NCI-H2227 (cell line): ENCODE measurements around the gene ADAT3.
"Not testable (repeated sequence)": the region's sequence is repeated elsewhere in the genome, so short reads cannot be mapped to it uniquely, and the experiment has no call there.

Experiments
- DNase-seq: peaks from one replicate; lab custom pipeline; 2025; ENCODE audit not compliant: unreplicated experiment; lab: John Stamatoyannopoulos, UW

ADAT3 gene

DNA sequence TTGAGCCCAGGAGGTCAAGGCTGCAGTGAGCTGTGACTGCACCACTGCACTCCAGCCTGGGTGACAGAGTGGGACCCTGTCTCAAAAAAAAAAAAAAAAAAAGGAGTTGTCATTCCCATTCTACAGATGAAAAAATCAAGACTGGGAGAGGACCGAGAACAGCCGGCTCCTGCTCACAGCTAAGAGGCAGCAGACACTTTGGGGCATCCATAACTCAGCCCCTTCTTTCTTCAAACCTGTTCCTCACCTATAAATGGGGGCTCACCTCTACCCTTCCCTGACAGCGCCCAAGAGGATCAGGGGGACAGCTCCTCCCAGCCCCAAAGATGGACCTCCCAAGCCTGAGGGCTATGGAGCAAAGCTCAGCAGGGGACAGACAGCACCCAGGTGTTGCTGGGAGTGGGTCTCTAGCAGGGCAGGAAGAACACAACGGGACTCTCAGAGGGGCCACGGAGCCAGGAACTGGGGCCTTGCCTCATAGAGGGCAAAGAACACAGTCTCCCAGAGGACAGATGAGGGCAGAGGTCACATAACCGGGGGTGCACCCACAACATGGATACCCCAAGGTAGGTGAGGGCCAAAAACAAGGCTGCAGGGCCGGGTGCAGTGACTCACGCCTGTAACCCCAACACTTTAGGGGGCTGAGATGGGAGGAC, 38.4 kb upstream of the ADAT3 start:
- DNase-seq = no peak

DNA sequence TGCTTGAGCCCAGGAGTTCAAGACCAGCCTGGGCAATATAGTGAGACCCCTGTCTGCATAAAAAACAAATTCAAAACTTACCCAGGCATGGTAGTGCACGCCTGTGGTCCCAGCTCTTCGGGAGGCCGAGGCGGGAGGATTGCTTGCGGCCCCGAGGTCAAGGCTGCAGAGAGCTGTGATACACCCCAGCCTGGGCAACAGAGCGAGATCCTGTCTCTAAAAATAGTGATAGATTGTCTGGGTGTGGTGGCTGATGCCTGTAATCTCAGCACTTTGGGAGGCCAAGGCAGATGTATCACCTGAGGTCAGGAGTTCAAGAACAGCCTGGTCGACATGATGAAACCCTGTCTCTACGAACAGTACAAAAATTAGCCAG, 37.9 kb upstream of the ADAT3 start:
- DNase-seq = no peak

DNA sequence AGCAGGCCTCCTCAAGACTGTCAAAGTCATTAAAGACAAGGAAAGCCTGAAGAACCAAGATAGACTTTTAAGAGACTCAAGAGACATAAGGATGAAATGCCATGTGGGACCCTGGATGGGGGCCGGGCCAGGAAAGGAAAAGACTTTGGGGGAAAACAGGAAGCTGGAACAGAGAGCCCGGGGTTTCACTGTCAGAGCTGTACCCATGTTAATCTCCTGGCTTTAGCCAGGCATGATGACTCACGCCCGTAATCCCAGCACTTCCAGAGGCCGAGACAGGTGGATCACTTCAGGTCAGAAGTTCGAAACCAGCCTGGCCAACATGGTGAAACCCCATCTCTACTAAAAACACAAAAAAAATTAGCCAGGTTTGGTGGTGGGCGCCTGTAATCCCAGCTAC, 36.2 kb upstream of the ADAT3 start:
- no peak for DNase-seq

DNA sequence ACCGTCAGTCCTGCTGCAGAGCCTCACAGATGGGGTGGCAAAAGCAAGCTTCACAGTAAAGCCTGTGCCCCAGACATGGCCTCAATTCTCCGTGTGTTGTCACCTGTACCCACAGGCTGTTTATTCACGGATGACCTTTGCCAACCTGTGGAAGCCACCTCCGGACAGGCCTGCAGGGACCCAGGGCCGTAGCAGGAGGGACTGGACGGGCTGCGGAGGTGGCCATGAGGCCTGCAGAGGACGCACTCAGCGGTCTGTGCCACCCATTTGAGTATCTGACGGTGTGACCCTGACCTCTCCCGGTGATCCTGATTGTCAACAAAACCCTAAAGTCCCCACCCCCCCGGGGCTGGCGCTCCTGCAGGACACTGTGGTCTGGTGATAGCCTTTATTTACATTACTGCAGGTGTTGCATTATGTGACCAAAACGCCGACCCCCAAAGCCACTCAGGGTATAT, 34.0 kb upstream of the ADAT3 start:
- DNase-seq = no peak

DNA sequence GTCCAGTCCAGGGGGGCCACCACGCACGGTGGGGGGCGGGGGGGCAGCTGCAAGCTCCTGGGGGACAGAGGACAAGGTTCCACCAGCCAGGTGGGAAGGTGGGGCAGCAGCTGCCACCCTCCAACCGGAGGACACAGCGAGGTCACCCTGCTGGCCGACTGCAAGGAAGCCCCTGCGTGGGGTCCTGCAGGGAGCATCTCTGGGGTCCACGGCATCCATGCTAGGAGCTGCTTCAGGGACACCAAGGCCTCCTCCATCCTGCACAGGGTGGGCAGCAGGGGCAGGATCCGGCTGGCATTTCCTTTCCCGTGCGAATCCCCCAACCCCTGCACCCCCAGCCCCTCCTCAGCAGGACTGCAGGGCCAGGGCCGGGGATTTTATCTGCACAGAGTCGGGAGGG, 33.6 kb upstream of the ADAT3 start:
- no peak for DNase-seq

DNA sequence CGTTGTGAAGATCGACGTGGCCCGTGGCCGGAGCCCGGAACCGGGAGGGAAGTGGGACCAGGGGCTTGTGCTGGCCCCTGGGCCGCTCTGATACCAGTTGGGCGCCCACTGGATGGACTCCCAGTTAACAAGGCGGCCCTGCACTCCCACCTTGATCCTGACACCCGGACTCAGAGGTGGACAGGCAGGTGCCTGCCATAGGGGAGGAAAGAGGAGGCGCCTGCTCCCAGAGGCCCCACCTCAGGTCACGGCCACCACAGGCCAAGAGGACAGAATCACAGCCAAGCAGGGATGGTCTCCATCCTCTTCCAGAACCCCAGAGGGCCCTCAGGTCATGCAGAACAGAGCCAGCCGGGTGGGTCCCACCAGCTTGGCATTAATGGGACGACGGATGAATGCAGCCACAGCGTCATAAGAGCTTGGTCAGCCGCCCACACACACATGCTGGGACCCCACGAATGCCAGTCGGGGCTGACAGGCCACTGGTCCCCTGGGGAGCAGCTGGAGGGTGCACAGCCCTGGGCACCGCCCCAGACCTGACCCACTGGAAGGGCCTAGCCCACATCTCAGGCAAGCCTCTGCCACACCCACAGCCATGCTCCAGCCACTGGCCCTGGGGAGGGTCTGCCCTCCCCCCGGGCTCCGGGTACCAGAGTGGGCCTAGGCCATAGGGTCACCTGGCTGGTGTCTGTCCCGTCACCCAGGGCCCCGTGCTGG, 32.2 kb upstream of the ADAT3 start:
- no peak for DNase-seq

DNA sequence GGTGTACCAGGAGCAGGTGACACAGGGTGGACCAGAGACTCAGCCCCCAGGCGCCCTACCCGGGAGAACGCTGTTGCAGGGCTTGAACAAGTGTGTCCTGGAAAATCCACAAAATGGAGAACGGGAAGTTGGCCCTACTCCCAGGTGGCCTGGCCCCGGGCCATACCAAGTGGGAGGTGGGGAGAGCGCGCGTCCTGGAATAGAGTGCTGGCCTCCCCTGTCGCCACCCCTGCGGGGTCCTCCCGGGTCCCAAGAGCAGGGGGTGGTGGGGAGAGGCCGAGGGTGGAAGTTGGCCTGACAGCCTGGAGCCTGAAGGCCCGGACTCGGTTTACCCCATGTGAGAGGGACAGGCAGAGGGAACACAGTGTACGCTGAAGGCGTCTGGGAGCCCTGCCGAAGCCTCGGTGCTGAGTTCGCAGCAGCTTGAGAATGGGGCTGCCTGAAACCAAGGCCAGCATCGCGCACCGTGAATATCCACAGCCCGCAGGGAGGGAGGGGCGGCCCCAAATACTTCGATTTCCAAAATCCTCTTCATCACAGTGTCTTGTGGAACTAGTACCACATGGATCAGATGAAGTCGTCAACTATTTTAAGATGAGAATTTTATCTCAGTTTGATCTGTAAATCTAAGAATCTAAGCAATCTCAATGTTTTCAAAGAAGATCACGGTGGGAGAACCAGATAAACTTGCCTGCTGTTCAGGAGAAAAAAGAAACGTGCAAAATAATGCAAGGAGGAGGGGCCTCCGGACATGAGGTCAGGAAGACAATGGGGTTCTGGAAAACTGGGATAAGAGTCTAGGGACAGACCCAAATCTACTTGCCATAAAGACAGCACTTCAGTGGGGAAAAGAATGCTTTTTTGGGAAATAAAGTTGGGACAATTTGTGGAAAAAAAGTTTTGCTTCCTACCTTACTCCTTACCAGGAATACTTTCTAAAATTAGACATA, 31.4 kb upstream of the ADAT3 start:
- DNase-seq = no peak

DNA sequence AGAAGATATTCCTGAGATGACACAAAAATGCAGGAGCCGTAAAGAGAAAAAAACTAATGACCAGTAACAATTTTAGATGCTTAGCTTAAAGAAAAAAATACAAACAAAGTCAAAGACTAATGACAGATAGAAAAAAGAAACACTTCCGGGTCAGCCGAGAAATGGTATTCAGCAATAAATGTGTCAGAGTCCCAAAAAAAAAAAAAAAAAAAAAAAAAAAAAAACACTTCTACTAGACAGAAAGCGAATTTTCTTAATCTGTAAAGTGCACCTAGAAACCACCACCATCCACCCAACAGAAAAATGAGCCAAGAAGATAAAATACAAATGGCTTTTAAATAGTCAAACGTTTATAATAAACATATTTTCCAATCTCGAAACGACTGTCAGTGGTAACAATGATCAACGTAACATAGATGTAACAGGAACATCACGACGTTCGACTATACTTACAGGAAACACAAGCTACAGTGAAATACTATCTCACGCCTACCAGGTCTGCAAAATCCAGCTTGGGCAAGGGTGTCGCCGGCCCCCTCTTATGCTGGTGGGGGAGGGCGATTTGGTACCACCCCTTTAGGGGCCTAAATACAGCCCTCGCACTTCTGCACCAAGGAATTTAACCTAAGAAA, 30.5 kb upstream of the ADAT3 start:
- no peak for DNase-seq

DNA sequence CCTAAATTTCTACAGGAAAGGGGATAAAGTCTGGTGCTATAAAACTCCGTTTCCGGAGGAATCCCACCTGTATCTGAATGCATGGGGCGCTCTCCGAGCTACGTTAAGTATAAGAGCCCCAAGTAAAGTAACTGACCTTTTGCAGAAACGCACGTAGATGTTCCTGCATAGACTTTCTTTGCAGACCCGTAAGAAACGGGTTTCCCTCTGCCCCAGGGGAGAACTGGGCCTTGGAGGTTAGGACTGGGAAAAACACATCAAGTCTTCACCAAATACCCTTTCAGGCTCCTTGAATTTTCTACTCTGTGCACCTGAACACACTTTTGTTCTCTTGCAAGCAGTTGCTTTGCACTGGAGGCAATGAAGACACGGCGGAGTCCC, 29.9 kb upstream of the ADAT3 start:
- not testable (repeated sequence) for DNase-seq

DNA sequence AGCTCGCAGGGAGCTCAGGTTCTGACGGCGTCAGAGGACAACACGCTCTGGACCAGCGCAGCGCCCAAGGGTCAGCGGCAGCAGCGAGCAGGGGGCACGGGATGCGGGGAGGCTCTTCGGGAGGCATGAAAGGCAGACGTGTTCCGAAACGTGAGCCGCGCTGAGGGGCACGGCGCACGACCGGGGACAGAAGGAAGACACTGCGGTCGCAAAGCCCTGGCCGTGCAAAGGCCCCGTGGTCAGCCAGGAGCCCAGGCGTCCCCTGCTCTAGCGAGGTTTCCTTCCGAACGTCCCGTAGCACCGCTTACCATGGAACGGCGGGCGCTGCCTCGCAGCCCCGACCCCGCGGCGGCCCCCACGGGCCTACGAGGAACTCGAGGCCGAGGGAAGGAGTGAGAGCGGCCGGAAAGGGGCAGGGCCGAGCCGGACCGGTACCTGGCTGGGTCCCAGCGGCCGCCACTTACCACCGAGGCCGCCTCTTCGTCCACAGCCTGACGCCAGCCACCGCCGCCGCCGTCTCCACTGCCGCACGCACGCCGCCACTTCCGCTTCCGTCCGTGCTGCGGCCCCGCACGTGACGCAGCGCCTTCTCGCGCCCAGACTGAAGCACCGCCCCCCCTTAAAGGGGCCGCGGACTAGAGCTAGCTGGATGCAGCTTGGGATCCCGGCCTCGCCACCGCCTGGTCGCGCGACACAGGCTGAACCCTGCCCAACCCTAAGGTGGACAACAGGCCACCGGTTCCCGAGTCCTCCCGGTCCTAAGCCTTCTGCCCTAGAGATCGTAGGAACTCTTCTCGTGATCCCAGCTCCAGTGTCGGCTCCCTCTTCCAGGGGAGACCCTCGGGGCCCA, 29.3 kb upstream of the ADAT3 start:
- peak; percentile 91 for DNase-seq

DNA sequence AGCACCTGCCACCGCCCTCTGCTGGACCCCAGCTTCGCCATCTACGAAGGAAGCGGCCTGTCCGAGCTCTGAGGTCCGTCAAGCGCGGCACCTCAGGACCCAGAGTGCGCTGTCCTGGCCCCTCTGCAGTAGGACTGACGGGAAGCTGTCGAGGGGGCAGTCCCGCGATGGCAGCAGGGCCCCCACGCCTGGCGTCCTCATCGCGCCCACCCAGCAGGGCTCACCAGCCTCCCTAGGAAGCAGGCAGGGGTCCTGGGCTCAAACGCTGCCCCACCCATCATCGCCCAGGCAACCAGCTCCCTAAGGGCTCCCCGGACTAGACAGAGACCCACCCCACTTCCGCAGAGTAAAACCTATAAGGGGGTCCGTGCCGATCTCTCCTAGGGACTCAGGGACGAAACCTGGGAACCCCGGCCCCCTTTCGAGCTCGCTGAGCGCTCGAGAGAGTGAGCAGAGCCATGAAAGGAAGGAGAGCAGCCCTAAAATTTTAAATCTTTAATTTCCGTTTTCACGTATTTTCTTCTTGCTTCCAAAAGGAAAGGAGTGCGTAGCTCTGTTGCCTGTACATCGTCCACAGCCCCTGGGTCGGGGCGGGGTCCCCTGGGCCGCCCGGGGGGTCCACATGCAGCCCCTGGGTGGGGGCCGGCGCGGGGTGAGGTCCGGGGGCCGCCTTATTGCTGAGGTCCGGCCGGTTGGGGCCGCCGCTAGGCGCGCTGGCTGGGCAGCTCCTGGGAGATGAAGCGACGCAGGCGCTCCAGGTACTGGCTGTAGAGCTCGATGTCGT, 28.5 kb upstream of the ADAT3 start:
- DNase-seq = not testable (repeated sequence)

DNA sequence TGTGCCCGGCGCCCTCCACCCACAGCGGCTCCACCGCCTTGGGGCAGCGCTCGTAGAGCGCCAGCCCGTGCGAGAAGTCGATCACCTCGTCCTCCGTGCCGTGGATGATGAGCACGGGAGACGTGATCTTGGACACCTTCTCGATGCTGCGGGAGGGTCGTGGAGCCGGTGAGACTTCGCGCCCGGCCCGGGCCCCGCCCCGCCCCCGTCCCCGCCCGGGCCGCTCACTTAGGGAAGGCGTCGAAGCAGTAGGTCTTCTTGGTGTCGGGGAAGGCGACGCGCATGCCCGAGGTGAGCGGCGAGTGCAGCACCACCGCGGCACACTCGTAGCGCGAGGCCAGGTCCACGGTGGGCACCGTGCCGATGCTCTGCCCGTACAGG, 27.9 kb upstream of the ADAT3 start:
- DNase-seq = not testable (repeated sequence)

DNA sequence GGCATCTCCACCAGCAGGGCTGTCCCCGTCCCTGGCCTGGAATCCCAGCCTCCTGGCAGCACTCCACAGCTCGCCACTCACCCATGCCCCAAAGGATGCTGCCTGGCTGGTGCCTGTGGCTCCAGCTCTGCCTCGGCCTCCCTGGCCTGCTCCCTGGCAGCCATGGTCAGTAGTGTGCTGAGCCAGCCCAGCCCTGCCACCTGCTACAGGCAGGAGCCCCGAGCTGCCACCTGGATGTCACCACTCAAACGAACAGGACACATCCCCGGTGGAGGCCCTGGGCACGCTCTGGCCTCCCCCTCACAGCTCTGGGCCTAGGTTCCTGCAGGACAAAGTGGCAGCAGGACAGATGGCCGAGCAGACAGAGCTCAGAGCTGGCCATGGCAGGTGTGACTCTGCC, 26.6 kb upstream of the ADAT3 start:
- DNase-seq = not testable (repeated sequence)

DNA sequence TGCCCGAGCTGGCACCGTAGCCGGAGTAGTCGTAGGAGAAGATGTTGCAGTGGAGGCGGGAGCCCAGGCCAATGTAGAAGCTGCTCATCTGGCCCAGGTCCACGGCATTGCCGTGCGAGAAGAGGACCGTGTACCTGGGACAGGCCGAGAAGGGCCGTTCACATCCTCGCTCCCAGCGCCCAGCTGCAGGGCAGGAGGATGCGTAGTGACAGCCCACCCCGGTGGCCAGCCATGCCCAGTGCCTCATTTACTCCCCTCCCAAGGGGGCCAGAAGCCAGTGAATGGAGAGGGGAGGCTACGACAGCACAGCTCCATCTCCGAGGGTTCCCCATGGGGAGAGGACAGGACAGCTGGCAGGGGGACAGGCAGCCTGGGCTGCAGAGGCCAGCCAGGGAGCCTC, 25.2 kb upstream of the ADAT3 start:
- not testable (repeated sequence) for DNase-seq

DNA sequence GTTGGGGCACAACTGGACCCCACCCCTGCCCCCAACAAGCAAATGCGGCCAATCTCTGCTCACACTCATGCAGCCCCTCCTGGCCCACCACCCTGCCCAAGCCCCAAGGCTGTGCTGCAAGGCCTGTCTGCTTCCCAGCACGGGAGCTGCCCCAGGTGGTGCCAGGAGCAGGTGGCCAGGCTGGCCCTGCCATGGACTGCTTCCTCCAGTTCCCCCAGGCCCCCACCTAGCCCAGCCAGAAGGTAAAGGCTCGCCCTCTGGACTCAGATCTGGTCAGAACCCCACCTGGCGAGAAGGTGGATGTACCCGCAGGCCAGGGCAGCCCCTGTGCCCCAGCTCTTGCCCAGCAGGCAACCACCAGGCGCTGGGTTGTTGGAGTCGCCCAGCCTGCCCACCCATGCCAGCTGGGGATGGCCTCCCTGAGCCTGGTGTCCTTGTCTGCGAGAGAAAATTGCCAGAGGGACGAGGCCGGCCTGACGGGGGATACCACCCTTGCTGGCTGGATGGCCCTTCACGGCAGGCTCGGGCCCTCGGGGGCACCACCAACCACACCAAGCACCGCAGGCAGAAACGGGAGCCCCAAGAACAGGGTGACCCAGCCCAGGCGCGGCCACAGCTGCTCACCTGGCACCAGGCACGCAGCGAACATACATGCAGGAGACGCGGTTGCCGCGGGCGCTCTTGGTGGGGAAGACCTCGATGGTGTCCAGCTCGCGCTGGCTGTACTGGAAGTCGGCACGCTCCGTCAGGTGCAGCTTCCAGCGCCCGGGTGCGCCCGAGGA, 24.4 kb upstream of the ADAT3 start:
- DNase-seq = no peak

DNA sequence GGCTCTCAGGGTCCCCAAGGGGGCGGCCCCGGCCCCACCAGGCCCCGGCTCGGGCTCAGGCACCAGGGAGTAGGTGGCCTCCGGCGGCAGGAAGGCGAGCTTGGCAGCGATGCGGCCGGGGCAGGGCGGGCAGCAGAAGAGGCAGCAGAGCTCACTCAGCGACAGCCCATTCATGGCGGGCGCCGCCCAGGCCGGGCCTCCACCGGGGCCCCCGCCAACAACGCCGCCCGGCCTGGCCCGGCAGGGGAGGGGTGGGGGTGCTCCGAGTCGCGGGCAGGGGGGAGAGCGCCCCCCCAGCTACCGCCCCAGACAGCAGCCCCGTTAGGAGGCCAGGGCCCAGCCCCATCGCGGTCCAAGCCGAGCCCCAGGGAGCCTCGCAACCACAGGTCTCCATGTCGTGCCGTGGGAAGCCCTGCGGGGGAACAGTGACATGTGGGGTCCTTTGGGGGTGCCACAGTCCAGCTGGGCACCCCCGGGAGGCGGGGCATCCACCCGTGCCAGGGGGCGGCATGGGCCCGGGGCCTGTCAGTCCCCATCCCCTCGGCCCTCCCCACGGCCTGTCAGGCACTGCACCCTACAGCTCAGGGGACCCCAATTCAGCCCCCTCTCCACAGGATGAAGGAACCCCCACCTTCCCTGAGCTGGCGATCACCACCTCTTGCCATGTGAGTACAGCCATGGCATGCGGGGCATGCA, 23.7 kb upstream of the ADAT3 start:
- not testable (repeated sequence) for DNase-seq

DNA sequence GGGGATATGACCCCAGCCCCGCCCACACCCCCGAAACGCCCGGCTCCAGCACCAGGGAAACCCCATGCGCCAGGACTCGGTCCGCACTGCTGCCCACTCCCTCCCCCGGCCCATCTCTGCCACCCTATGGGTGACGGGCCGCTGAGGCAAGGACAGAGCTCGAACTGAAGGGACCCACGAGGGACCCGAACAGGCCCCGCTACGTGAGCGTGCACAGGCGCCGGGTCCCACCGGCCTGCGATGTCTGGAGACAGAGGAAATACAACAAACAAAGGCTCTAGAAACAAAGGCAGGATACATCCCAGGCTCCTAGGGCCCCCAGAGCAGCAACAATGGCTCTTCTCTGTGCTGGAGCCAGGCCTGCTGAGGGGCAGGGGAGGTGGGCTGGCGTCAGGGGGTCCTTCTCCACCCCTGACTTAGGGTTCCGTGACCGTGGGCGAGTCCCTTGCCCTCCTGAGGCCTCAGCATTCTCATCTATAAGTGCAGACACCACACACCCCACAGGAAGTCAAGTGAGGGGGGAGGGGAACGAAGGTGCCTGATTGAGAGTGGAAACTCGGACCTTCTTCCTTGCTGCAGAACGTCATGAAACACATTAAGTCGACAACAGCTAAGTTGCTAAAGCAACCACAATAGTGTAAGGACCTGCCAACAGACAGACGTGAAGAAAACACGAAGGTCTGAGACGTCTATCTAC, 23.0 kb upstream of the ADAT3 start:
- no peak for DNase-seq
